ENCODE data around the gene CADPS2.

DNA sequence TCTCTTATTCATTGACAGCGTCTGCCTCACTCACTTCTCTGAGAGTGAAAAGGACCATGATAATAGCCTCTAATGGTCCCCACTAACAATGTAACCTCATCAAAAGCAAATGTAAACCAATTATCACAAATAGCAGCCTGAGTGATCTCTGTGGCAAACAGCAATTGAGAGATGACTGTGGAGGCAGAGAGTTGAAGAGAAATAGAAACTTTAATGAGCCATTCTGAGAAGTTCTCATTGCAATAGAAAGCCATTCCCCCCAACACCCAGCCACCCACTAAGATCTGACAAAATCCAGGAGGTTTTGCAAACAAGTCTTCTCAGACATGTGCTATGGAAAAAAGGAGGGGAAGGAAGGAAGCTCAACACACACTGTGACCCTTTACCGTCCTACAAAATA is 139.3 kb downstream of the CADPS2 start:
- TF ChIP-seq, protein P1, sequence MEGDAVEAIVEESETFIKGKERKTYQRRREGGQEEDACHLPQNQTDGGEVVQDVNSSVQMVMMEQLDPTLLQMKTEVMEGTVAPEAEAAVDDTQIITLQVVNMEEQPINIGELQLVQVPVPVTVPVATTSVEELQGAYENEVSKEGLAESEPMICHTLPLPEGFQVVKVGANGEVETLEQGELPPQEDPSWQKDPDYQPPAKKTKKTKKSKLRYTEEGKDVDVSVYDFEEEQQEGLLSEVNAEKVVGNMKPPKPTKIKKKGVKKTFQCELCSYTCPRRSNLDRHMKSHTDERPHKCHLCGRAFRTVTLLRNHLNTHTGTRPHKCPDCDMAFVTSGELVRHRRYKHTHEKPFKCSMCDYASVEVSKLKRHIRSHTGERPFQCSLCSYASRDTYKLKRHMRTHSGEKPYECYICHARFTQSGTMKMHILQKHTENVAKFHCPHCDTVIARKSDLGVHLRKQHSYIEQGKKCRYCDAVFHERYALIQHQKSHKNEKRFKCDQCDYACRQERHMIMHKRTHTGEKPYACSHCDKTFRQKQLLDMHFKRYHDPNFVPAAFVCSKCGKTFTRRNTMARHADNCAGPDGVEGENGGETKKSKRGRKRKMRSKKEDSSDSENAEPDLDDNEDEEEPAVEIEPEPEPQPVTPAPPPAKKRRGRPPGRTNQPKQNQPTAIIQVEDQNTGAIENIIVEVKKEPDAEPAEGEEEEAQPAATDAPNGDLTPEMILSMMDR (IDR thresholded peaks at IDR 0.05) = no peak
- no peak for TF ChIP-seq POLR2AphosphoS5 (IDR thresholded peaks at IDR 0.05)
